ENCODE measurements around the gene KIAA1328. TPM values are rescaled to one million over a fixed set of nuclear protein-coding genes. Genes with fewer than 3 reads are reported as not detected.

KIAA1328 gene
- total RNA-seq, 1 experiment from 2014 or later: 2.8 TPM

DNA sequence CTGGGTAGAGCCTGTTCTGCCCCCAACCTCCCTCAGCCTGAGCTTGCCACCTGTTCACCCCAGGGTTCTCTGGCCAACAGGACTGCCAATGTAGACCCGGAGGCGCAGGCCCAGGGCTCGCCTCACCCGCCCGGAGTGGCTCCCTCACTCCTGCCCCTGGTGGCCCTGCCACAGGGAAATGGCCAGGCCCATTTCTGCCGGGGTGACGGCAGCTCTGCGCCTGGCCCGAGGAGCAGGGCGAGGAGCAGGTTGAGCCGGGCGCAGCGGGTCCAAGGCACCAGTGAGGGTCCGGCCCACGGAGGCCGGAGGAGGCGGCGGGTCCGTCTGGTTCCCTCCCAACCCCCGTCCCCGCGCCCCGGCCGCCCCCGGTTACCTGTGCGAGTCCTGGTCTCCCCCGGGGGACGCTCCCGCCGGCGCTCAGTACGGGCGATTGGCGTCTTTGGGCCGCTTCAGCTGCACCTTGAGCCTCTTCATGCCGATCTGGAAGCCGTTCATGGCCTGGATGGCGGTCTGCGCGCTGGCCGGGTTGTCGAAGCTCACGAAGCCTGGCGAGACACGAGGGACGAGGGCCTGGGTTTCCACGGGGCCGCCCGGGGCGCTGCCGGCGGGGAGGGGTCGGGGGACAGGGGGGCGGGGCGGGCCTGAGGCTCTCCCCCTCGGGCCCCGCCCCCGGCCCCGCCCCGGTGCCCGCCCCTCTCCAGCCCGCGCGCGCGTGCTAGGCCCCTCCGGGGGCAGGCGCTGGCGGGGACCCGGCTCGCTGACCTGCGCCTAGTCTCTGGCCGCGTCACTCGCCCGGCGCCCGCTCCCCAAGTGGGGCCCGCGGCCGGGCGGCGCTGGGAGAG, 424.7 kb downstream of the KIAA1328 start:
- peak overlapping the region; percentile 61 for H3K4me3 ChIP-seq (ENCODE audit: insufficient read depth, low read depth, low read length)
- DNase-seq: peak; percentile 100
- H3K27me3 ChIP-seq (ENCODE audit: control insufficient read depth, insufficient read depth, low read length): peaks cover 47% of the 10 kb centered on the region
- H3K36me3 ChIP-seq (replicated peaks; ENCODE audit: control insufficient read depth, insufficient read depth, low read length): no peaks in the 10 kb centered on the region

DNA sequence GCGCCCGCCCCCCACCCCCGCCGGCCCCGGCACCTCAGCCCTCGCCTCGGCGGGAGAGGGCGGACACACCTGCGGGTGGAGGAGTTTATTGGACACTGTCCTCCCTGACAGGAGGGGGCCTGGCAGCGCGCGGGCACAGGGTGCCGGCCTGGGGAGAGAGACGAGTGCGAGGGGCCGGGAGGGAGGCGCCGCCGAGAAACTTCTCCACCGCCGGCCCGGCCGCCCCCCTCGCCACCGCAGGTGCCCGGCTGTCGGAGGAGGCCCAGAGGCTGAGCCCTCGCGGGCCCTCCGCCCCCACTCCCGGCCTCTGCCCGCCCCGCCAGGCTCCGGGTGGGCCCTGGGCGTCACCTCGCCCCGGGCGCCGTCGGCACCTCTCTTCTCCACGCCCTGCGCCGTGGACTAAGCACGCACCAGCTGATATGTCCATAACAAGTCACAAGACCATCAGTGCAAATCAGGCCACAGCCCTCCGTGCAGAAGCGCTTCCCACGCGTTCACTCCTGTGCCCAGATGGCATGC, 425.4 kb downstream of the KIAA1328 start:
- Histone ChIP-seq H3K27me3 (ENCODE audit: control insufficient read depth, insufficient read depth, low read length) (peaks cover 47% of the 10 kb centered on the region), H3K4me3 (ENCODE audit: insufficient read depth, low read depth, low read length) (peak overlapping the region; percentile 48), H3K36me3 (replicated peaks; ENCODE audit: control insufficient read depth, insufficient read depth, low read length) (no peaks in the 10 kb centered on the region)
- peak; percentile 84 for DNase-seq

DNA sequence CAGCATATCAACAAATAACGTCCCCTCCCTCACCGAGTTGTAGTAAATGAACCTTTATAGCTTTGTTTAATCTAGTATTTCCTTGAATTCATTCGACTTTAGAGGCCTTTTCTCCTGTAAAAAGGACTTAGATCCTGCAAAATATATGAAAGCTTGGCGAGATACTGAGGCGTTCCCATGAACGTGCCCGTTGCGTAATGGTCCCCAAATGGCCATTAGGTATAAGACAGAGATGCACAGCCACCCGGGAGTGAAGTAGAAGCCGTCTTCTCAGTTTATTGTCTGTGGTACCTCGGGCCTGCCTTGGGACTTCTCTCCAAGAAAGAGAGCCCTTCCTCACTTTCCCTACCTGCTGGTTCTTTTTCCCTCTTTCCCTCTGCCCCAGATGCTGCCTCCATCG, 426.0 kb downstream of the KIAA1328 start:
- Histone ChIP-seq H3K27me3 (ENCODE audit: control insufficient read depth, insufficient read depth, low read length) (peaks cover 47% of the 10 kb centered on the region), H3K4me3 (ENCODE audit: insufficient read depth, low read depth, low read length) (no peak overlapping the region), H3K36me3 (replicated peaks; ENCODE audit: control insufficient read depth, insufficient read depth, low read length) (no peaks in the 10 kb centered on the region)
- DNase-seq: no peak

DNA sequence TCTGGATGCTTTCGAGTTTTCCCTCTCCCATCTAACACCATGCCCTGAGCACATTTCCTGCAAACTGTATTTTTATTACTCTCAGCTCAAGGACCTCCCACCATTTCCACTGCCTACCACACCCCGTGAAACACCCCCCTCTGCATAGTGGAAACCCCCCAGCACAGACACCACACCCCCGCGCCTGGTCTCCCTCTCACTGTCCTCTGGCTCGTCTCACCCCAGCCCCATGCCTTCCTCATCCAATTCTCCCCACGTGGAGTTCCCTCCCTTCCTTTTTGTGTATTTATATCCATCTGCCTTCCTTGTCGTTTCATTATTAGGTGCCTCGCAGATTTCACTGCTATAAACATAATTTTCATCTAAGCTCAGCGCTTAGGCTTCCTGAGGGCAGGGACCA, 429.2 kb downstream of the KIAA1328 start:
- Histone ChIP-seq H3K27me3 (ENCODE audit: control insufficient read depth, insufficient read depth, low read length) (peaks cover 34% of the 10 kb centered on the region), H3K4me3 (ENCODE audit: insufficient read depth, low read depth, low read length) (no peak overlapping the region), H3K36me3 (replicated peaks; ENCODE audit: control insufficient read depth, insufficient read depth, low read length) (no peaks in the 10 kb centered on the region)
- DNase-seq: no peak

DNA sequence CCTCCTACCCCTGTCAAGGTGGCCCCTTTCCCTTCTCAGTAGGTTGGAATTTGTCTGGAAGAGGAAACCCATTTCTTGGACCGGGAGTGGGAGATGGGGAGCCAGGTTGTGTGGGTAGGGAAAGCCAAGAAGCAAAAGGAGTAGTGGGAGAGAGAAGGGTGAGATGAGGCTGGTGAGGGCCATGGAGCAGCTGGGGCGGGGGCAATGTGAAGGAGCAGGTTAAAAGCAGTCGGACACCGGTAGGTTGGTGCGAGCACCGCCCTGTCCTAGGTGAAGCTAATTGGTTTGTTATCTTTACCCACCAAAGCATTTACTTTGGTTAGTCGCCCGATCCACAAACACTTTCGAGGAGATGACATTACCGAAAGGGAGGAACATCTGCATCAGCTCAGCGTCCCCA, 429.9 kb downstream of the KIAA1328 start:
- DNase-seq: no peak
- Histone ChIP-seq H3K4me3 (ENCODE audit: insufficient read depth, low read depth, low read length) (no peak overlapping the region), H3K36me3 (replicated peaks; ENCODE audit: control insufficient read depth, insufficient read depth, low read length) (no peaks in the 10 kb centered on the region), H3K27me3 (ENCODE audit: control insufficient read depth, insufficient read depth, low read length) (peaks cover 29% of the 10 kb centered on the region)

DNA sequence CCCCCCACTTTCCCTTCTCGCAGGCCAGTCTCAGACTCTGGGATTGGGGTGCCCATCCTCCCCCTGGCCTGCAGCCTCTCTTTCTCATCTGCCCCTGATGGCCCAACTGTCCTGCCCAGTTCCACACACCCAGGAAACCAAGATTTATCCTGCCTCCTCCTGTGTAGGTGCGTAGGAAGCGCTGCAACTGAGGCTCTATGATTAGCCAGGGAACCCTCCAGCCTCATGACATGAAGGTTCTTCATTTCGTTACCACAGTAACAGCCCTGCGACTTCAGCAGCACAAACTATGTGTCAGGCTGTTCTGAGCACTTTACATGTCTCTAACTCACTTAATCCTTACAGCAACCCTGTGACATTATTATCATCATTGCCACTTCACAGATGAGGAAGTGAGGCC, 430.8 kb downstream of the KIAA1328 start:
- no peak for DNase-seq
- Histone ChIP-seq H3K27me3 (ENCODE audit: control insufficient read depth, insufficient read depth, low read length) (peaks cover 23% of the 10 kb centered on the region), H3K36me3 (replicated peaks; ENCODE audit: control insufficient read depth, insufficient read depth, low read length) (no peaks in the 10 kb centered on the region), H3K4me3 (ENCODE audit: insufficient read depth, low read depth, low read length) (no peak overlapping the region)

DNA sequence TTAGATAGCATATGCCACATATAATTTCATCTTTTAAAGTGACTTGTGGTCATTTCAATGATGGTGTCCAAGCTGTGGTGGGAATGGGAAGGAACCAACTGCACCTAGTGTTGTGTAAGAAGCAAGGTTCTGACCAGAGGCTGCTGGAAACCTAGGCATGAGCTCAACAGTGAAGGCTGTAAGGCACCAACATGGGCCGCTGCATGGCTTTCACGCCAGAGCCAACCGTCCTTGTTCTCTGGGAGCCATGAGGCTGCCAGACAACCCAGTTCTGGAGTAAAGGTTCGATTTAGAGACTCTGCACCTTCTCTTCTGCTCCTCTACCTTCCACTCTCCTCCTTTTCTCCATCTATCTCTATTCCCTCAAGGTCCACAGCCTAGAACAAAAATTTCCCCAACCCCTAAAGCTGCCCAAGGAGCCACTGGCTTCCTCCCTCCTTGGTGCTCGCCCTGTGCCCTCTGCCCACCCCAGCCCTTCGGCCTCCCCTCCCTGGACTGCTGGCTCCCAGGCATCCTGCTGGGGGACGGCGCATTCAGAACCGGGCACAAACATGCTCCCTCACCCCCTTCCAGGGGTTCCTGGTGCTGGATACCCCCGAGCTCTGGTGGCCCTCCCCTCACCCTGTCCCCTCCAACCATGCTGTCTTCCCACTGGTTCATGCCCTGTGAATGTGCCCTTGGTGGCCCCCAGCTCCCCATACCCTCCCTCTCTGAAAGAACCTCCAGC, 431.6 kb downstream of the KIAA1328 start:
- no peaks in the 10 kb centered on the region for H3K36me3 ChIP-seq (replicated peaks; ENCODE audit: control insufficient read depth, insufficient read depth, low read length)
- no peak for DNase-seq
- no peak overlapping the region for H3K4me3 ChIP-seq (ENCODE audit: insufficient read depth, low read depth, low read length)
- H3K27me3 ChIP-seq (ENCODE audit: control insufficient read depth, insufficient read depth, low read length): peaks cover 15% of the 10 kb centered on the region

DNA sequence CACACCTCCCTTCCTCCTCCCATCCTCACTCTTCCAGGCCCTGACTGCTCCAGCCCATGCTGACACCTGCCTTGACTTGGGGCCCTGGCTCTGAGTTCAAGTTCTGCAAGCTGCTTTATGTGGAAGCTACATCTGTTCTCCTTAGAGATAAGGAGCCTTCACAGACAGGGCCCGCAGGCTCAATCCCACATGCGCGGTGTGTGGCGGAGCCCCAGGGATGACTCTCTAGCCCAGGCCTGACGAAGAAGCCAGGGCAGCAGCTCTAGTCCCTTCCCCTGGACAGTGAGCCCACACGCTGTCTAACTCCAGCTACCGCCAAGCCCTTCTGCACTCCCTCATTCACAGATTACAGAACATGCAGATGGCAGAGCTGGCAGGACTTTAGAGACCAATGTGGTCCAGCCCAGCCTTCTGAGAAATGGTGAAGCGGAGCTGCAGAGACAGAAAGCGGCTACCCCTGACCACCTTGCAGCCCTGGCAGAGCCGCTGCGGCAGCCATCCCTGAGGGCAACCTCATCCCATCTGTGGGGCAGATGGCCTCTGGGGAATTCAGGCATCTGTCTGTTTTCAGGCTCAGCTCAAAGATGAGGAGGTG, 432.4 kb downstream of the KIAA1328 start:
- H3K27me3 ChIP-seq (ENCODE audit: control insufficient read depth, insufficient read depth, low read length): peaks cover 7% of the 10 kb centered on the region
- H3K36me3 ChIP-seq (replicated peaks; ENCODE audit: control insufficient read depth, insufficient read depth, low read length): no peaks in the 10 kb centered on the region
- DNase-seq: no peak
- no peak overlapping the region for H3K4me3 ChIP-seq (ENCODE audit: insufficient read depth, low read depth, low read length)

DNA sequence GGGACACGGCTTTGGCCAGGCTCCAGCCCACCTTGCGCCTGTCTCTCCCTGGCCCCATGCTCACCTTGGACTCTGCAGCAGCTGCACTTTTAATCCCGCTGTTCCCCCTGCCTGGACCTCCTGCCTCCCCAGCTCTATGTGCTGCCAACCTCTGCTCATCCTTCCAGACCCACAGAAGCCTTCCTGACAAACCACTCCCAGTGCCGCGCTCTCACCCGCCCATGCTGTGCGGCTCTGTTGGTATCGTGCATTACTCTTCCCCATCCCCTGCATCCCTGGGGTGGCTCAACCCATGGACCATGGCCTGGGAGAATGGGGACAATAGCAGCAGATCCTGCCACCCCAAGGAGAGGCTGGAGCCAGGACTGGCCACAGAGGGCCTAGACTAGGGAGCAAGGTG, 433.1 kb downstream of the KIAA1328 start:
- no peak for DNase-seq
- Histone ChIP-seq H3K36me3 (replicated peaks; ENCODE audit: control insufficient read depth, insufficient read depth, low read length) (no peaks in the 10 kb centered on the region), H3K4me3 (ENCODE audit: insufficient read depth, low read depth, low read length) (no peak overlapping the region), H3K27me3 (ENCODE audit: control insufficient read depth, insufficient read depth, low read length) (peaks cover 6% of the 10 kb centered on the region)

DNA sequence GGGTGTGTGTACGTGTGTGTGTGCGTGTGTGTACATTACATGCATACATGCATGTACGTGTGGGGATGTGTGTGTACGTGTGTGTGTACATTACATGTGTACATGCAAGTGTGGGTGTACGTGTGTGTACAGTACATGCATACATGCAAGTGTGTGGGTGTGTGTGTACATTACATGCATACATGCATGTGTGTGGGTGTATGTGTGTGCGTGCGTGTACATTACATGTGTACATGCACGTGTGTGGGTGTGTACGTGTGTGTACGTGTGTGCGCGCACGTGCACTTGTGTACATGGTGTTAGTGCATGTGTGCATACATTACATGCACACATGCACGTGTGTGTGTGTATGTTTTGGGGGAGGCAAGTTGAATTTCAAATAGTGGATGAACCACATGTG, 436.0 kb downstream of the KIAA1328 start:
- Histone ChIP-seq H3K36me3 (replicated peaks; ENCODE audit: control insufficient read depth, insufficient read depth, low read length) (no peaks in the 10 kb centered on the region), H3K27me3 (ENCODE audit: control insufficient read depth, insufficient read depth, low read length) (no peaks in the 10 kb centered on the region; the same call in 1 of the 2 replicates), H3K4me3 (ENCODE audit: insufficient read depth, low read depth, low read length) (no peak overlapping the region)
- no peak for DNase-seq

DNA sequence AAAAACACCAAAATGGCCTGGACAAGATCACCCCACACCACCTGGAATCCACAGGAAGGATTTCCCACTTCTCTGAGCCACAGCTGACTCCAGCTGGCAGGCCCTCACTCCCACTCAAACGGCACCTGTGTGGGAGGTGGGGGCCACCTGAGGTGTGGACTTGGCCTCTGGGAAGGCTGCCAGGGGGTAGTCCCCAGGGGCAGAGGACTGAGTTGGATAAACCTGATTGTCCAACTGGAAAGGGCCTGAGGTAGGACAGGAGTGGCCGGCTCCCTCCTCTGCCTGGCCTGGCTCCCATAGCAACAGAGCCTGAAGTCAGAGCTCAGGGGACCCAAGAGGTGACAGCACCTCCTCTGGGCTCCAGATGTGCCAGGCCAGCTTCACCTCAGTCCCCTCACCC, 436.5 kb downstream of the KIAA1328 start:
- Histone ChIP-seq H3K4me3 (ENCODE audit: insufficient read depth, low read depth, low read length) (no peak overlapping the region), H3K27me3 (ENCODE audit: control insufficient read depth, insufficient read depth, low read length) (no peaks in the 10 kb centered on the region; the same call in 1 of the 2 replicates)
- DNase-seq: no peak

DNA sequence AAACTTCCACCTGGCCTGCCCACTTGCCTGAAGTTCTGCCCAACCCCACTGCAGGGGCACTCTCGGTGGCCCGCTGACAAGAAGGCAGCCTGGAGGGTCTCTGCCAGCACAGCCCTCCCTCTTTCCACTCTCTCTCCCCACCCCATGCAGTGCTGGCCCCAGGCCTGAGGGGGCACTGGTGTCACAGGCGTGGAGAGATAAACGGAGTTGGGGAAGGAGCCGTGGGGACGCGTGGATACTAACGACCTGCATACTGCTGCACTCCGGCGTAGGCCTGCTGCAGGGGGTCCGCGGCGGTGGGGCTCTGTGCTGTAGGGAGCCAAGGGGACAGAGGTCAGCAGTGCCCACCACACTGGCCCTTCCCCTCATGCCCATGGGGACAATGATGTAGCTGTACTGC, 437.4 kb downstream of the KIAA1328 start:
- DNase-seq: peak; percentile 89
- Histone ChIP-seq H3K4me3 (ENCODE audit: insufficient read depth, low read depth, low read length) (no peak overlapping the region), H3K36me3 (replicated peaks; ENCODE audit: control insufficient read depth, insufficient read depth, low read length) (no peaks in the 10 kb centered on the region)

More for the DNA sequence above, 436.5 kb downstream of the KIAA1328 start:
- no peaks in the 10 kb centered on the region for H3K36me3 ChIP-seq (replicated peaks; ENCODE audit: control insufficient read depth, insufficient read depth, low read length)

DNA sequence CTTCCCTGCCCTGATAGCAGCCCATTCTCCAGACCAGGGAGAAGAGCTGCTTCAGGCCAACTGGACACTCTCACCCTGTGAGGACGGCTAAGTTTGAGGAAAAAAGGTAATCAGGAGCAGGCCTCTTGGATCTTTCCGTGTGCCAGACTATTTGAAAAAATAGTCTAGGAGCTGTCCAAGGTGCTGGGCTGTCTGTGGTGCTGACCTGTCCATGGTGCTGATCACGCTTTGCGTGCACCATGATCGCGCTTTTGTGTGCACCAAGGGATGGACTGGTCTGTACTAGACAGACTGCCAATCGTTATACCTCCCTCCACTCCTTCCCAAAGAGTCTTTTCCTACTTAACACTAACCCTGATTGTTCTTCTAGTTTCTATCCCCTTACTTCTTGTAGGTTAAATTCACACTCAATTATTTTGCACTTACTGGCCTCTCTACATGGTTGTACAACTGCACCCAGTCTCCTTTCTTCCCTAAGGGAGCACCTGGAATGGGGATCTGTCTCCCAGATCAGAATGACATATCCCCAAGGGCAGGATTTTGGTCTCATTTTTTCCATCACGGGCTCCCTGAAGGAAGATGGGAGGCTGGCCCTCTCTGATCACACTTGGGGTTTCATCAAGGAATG, 441.2 kb downstream of the KIAA1328 start:
- peak; percentile 80 for DNase-seq
- H3K4me3 ChIP-seq (ENCODE audit: insufficient read depth, low read depth, low read length): no peak overlapping the region
- peaks cover 3% of the 10 kb centered on the region; the same call in 1 of the 2 replicates for H3K27me3 ChIP-seq (ENCODE audit: control insufficient read depth, insufficient read depth, low read length)
- no peaks in the 10 kb centered on the region for H3K36me3 ChIP-seq (replicated peaks; ENCODE audit: control insufficient read depth, insufficient read depth, low read length)

More for the DNA sequence above, 437.4 kb downstream of the KIAA1328 start:
- H3K27me3 ChIP-seq (ENCODE audit: control insufficient read depth, insufficient read depth, low read length): no peaks in the 10 kb centered on the region; the same call in 1 of the 2 replicates

DNA sequence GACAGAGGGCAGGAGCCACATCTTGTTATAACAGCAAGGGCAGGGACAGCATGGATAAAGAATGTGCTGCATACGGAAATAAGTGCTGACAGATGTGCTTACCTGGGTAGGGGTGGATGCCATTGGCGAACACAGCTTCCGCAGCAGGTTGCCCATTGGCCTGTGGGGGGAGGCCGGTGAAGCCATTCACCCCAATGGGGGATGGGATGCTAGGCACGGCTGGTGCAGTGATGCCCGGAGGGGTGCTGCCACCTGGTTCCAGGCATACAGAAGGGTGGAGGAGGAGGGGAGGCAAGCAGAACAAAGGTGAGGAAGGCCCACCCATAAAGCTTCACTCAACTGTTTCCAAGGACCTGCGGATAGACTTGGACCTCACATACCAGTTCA, 441.7 kb downstream of the KIAA1328 start:
- DNase-seq: no peak
- Histone ChIP-seq H3K36me3 (replicated peaks; ENCODE audit: control insufficient read depth, insufficient read depth, low read length) (no peaks in the 10 kb centered on the region), H3K4me3 (ENCODE audit: insufficient read depth, low read depth, low read length) (no peak overlapping the region), H3K27me3 (ENCODE audit: control insufficient read depth, insufficient read depth, low read length) (peaks cover 6% of the 10 kb centered on the region; the same call in 1 of the 2 replicates)
